GM19240 (cell line): Measurements from ENCODE around the gene GSKIP.

Experiments
- DNase-seq: peaks from one replicate; pipeline ENCODE4 v3.0.0; 2011; ENCODE audit warnings: low spot score; ENCODE audit not compliant: insufficient read length

The GSKIP gene

GRCh38 chr14:96416292-96416691 is 53.0 kb downstream of the GSKIP start:
- DNase-seq, result no peak

- no peak for DNase-seq
Measured at GRCh38 chr14:96417254-96417653, 53.9 kb downstream of the GSKIP start.

- no peak for DNase-seq
Measured at GRCh38 chr14:96418075-96418474, 54.7 kb downstream of the GSKIP start.

GRCh38 chr14:96421236-96421635 is 57.9 kb downstream of the GSKIP start:
- no peak for DNase-seq

GRCh38 chr14:96422992-96423391 is 59.7 kb downstream of the GSKIP start:
- no peak for DNase-seq

GRCh38 chr14:96423446-96424108 is 60.3 kb downstream of the GSKIP start:
- DNase-seq, result no peak

- DNase-seq, result peak; percentile 14
Measured at GRCh38 chr14:96424109-96424989, 61.0 kb downstream of the GSKIP start.

GRCh38 chr14:96434040-96434439 is 70.7 kb downstream of the GSKIP start:
- DNase-seq, result no peak
